ENCODE data around the gene LFNG. TPM values are rescaled to one million over a fixed set of nuclear protein-coding genes. Genes with fewer than 3 reads are reported as not detected.

Gene LFNG
- total and polyA plus RNA-seq, 2 of the 13 experiments (the other 11 are each of a cell fraction or from before 2014, with no cell fraction given): 0.44 to 1.5 TPM

DNA sequence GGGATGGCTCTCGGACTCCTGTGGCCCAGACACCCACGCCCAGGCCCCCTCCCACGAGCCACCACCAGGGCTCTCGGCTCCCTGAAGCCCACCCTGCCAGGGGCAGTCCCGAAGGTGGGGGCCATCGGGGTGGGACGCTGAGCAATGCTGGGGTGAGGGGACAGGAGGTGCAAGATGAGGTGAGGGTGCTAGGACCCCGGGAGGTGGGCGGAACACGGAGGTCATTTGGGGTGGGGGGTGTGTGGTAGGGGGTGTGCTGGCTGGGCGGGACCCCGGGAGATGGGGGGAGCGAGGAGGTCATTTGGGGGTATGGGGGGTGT, 17.0 kb upstream of the LFNG start (continued):
- TF ChIP-seq, protein P1, sequence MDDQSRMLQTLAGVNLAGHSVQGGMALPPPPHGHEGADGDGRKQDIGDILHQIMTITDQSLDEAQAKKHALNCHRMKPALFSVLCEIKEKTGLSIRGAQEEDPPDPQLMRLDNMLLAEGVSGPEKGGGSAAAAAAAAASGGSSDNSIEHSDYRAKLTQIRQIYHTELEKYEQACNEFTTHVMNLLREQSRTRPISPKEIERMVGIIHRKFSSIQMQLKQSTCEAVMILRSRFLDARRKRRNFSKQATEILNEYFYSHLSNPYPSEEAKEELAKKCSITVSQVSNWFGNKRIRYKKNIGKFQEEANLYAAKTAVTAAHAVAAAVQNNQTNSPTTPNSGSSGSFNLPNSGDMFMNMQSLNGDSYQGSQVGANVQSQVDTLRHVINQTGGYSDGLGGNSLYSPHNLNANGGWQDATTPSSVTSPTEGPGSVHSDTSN (CRISPR knock-in tag; IDR thresholded peaks at IDR 0.05; ENCODE audit: borderline replicate concordance): no peak
- TF ChIP-seq HNF4A (CRISPR knock-in tag; IDR thresholded peaks at IDR 0.05): no peak
- TF ChIP-seq KDM4B (CRISPR knock-in tag; IDR thresholded peaks at IDR 0.05): no peak
- TF ChIP-seq ZNF180 (CRISPR knock-in tag; IDR thresholded peaks at IDR 0.05; ENCODE audit: borderline replicate concordance, low read depth): no peak
- TF ChIP-seq ZNF75D (CRISPR knock-in tag; IDR thresholded peaks at IDR 0.05; ENCODE audit: borderline replicate concordance): no peak
- TF ChIP-seq, protein P2, sequence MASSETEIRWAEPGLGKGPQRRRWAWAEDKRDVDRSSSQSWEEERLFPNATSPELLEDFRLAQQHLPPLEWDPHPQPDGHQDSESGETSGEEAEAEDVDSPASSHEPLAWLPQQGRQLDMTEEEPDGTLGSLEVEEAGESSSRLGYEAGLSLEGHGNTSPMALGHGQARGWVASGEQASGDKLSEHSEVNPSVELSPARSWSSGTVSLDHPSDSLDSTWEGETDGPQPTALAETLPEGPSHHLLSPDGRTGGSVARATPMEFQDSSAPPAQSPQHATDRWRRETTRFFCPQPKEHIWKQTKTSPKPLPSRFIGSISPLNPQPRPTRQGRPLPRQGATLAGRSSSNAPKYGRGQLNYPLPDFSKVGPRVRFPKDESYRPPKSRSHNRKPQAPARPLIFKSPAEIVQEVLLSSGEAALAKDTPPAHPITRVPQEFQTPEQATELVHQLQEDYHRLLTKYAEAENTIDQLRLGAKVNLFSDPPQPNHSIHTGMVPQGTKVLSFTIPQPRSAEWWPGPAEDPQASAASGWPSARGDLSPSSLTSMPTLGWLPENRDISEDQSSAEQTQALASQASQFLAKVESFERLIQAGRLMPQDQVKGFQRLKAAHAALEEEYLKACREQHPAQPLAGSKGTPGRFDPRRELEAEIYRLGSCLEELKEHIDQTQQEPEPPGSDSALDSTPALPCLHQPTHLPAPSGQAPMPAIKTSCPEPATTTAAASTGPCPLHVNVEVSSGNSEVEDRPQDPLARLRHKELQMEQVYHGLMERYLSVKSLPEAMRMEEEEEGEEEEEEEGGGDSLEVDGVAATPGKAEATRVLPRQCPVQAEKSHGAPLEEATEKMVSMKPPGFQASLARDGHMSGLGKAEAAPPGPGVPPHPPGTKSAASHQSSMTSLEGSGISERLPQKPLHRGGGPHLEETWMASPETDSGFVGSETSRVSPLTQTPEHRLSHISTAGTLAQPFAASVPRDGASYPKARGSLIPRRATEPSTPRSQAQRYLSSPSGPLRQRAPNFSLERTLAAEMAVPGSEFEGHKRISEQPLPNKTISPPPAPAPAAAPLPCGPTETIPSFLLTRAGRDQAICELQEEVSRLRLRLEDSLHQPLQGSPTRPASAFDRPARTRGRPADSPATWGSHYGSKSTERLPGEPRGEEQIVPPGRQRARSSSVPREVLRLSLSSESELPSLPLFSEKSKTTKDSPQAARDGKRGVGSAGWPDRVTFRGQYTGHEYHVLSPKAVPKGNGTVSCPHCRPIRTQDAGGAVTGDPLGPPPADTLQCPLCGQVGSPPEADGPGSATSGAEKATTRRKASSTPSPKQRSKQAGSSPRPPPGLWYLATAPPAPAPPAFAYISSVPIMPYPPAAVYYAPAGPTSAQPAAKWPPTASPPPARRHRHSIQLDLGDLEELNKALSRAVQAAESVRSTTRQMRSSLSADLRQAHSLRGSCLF (CRISPR knock-in tag; IDR thresholded peaks at IDR 0.05; ENCODE audit: borderline replicate concordance): no peak
- TF ChIP-seq ARID2 (CRISPR knock-in tag; IDR thresholded peaks at IDR 0.05; ENCODE audit: borderline replicate concordance): no peak

Measured in HepG2 (cell line).